Measurements from ENCODE around the gene EIF2D. TPM values are rescaled to one million over a fixed set of nuclear protein-coding genes. Genes with fewer than 3 reads are reported as not detected.

Gene EIF2D
- total and polyA plus RNA-seq, 2 of the 13 experiments (the other 11 are each of a cell fraction or from before 2014, with no cell fraction given): 45.1 to 64.9 TPM

DNA sequence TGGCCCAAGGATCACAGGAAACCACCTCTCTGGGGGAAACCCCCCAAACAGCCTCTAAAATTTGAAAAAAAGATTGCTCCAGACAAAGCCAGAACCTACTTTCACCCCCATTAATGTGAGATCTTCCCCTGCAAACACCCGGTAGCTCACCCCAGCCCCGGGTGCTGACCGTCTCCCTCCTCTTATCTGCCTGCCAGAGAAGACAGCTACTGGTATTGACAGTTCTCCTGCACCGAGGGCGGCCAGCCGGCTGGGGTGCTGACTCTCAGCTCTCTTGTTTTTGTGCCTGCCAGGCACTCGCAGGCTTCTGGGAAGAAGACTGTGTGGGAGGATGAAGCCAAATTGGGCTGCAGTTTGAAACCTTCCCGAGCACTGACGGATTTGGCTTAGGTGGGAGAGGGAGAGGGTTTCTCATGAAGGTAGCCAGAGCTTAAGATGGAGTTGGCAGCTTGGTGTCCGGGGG is 56.8 kb downstream of the EIF2D start:
- FAIRE-seq: no peak
- Histone ChIP-seq H3K79me2 (ENCODE audit: insufficient read depth, low read length) (no peaks in the 10 kb centered on the region), H3K4me3 (replicated peaks in 1 of 3; ENCODE audit: insufficient read depth in 1 of 3, low read depth in 2 of 3, low read length in 3 of 3) (peak overlapping the region in 1 of 3 experiments; percentile 24; a peak in 1 of 6 replicates), H3K27me3 (ENCODE audit: control insufficient read depth in 1 of 2, insufficient read depth in 2 of 2, low read length in 2 of 2) (peaks cover 1 to 28% of the 10 kb centered on the region in 2 experiments; a peak in 4 of 5 replicates), H3K36me3 (replicated peaks in 1 of 2; ENCODE audit: control insufficient read depth in 1 of 2, insufficient read depth in 2 of 2, low read length in 2 of 2) (no peaks in the 10 kb centered on the region), H3K27ac (ENCODE audit: extremely low read length, insufficient read depth, low read length) (no peak overlapping the region), H4K20me1 (ENCODE audit: insufficient read depth, low read length) (peaks cover 5% of the 10 kb centered on the region; the same call in 1 of the 2 replicates), H3K9me3 (ENCODE audit: low read length) (no peaks in the 10 kb centered on the region), H3K4me2 (ENCODE audit: low read depth, low read length) (peak overlapping the region; percentile 80; the same call in 1 of the 2 replicates), H2AFZ (ENCODE audit: low read length) (no peak overlapping the region), H3K4me1 (ENCODE audit: insufficient read depth, low read length) (peaks cover 45% of the 10 kb centered on the region), H3K9ac (ENCODE audit: insufficient read depth, low read depth, low read length) (no peak overlapping the region)
- TF ChIP-seq HIVEP1 (CRISPR knock-in tag; IDR thresholded peaks at IDR 0.05) (no peak), SALL1 (CRISPR knock-in tag; IDR thresholded peaks at IDR 0.05) (0 out of 2 replicates have a peak, but pooled peaks have one; percentile 9)
- peak; percentile 53 for ATAC-seq
- intact Hi-C loops (cut with micrococcal nuclease; ENCODE audit: unreplicated experiment) (no loop called here), in situ Hi-C loops (cut with HindIII; ENCODE audit: extremely low pct_ligation_motif_present, low pct_unique_long_range_greater_than_20kb) (no loop called here)
- ChIA-PET POLR2A (no interaction called here), CTCF (ENCODE audit: low intra/inter-chr PET ratio, low total read pairs) (no interaction called here)
- BruUV-seq (replicated peaks): no TSS peak
- DNase-seq (ENCODE audit: low spot score): no peak
- 0% methylated on average over 3 of the region's 10 CpGs for WGBS (ENCODE audit: low lambda C conversion rate)

DNA sequence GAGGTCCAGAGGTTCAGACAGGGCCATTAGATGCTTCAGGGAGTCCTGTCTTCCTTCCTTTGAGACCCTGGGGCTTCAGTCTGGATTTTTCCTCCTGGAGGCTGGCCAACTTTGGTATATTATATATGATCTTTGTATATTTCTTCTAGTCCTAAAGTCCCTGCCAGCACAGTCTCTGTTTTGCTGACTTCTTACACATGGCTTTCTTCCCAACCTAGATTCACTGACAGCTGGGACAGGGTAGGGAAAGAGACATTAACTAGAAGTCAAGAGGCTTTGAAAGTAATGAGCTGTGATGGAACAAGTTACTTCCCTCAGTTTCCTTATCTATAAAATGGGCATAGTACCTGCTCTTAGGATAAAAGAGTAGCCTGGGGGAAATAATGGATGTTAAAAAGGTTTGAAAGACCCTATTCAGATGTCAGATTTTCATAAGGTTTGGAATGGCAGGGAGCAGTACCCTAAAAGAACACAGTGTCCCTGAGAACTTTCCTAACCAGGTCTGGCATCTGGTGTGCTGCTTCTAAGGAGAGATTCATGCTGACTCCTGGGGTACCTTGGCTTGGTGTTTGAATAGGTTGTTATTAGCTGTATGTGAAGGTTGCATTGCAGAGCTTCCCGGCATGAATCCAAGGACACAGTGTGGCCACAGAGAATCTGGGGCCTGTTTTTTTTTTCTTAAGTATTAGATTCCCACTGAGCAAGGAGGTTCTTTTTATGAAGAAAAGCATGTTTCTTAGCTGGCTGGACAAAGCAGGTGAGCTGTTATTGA is 57.4 kb downstream of the EIF2D start:
- FAIRE-seq (no peak), DNase-seq (ENCODE audit: low spot score) (no peak), ATAC-seq (no peak)
- Histone ChIP-seq H3K9ac (ENCODE audit: insufficient read depth, low read depth, low read length) (no peak overlapping the region), H3K4me1 (ENCODE audit: insufficient read depth, low read length) (peaks cover 44% of the 10 kb centered on the region), H3K4me2 (ENCODE audit: low read depth, low read length) (0 out of 2 replicates have a peak overlapping the region, but pooled peaks have one; percentile 80), H3K27ac (ENCODE audit: extremely low read length, insufficient read depth, low read length) (no peak overlapping the region), H3K27me3 (ENCODE audit: control insufficient read depth in 1 of 2, insufficient read depth in 2 of 2, low read length in 2 of 2) (peaks cover 1 to 24% of the 10 kb centered on the region in 2 experiments; a peak in 4 of 5 replicates), H3K79me2 (ENCODE audit: insufficient read depth, low read length) (no peaks in the 10 kb centered on the region), H3K4me3 (replicated peaks in 1 of 3; ENCODE audit: insufficient read depth in 1 of 3, low read depth in 2 of 3, low read length in 3 of 3) (no peak overlapping the region), H3K9me3 (ENCODE audit: low read length) (no peaks in the 10 kb centered on the region), H4K20me1 (ENCODE audit: insufficient read depth, low read length) (peaks cover 5% of the 10 kb centered on the region; the same call in 1 of the 2 replicates), H3K36me3 (replicated peaks in 1 of 2; ENCODE audit: control insufficient read depth in 1 of 2, insufficient read depth in 2 of 2, low read length in 2 of 2) (no peaks in the 10 kb centered on the region), H2AFZ (ENCODE audit: low read length) (no peak overlapping the region)
- no TSS peak for BruUV-seq (replicated peaks)
- POLR2A ChIA-PET: no interaction called here
- CTCF ChIA-PET (ENCODE audit: low intra/inter-chr PET ratio, low total read pairs): no interaction called here
- in situ Hi-C loops (cut with HindIII; ENCODE audit: extremely low pct_ligation_motif_present, low pct_unique_long_range_greater_than_20kb): no loop called here
- intact Hi-C loops (cut with micrococcal nuclease; ENCODE audit: unreplicated experiment): no loop called here
- 23% methylated on average over 1 of the region's 1 CpG for WGBS (ENCODE audit: low lambda C conversion rate)
- TF ChIP-seq KLF11 (CRISPR knock-in tag; IDR thresholded peaks at IDR 0.05) (no peak), ZNF678 (CRISPR knock-in tag; IDR thresholded peaks at IDR 0.05) (no peak), KLF13 (CRISPR knock-in tag; IDR thresholded peaks at IDR 0.05) (no peak), MZF1 (CRISPR knock-in tag; IDR thresholded peaks at IDR 0.05; ENCODE audit: borderline replicate concordance) (no peak), ELF4 (CRISPR knock-in tag; IDR thresholded peaks at IDR 0.05; ENCODE audit: borderline replicate concordance) (no peak), ZNF674 (CRISPR knock-in tag; IDR thresholded peaks at IDR 0.05; ENCODE audit: low read depth) (no peak), ARHGAP35 (CRISPR knock-in tag; IDR thresholded peaks at IDR 0.05; ENCODE audit: borderline replicate concordance) (no peak), ZFAT (CRISPR knock-in tag; conservative IDR thresholded peaks at IDR 0.05) (no peak), CREB1 (IDR thresholded peaks at IDR 0.05) (no peak), CREB1 (CRISPR knock-in tag; IDR thresholded peaks at IDR 0.05) (no peak), MYC (CRISPR knock-in tag; IDR thresholded peaks at IDR 0.05; ENCODE audit: borderline replicate concordance) (no peak), WIZ (CRISPR knock-in tag; IDR thresholded peaks at IDR 0.05) (no peak)
- TF ChIP-seq, protein P1, sequence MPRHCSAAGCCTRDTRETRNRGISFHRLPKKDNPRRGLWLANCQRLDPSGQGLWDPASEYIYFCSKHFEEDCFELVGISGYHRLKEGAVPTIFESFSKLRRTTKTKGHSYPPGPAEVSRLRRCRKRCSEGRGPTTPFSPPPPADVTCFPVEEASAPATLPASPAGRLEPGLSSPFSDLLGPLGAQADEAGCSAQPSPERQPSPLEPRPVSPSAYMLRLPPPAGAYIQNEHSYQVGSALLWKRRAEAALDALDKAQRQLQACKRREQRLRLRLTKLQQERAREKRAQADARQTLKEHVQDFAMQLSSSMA (CRISPR knock-in tag; IDR thresholded peaks at IDR 0.05): no peak
- TF ChIP-seq, protein P2, sequence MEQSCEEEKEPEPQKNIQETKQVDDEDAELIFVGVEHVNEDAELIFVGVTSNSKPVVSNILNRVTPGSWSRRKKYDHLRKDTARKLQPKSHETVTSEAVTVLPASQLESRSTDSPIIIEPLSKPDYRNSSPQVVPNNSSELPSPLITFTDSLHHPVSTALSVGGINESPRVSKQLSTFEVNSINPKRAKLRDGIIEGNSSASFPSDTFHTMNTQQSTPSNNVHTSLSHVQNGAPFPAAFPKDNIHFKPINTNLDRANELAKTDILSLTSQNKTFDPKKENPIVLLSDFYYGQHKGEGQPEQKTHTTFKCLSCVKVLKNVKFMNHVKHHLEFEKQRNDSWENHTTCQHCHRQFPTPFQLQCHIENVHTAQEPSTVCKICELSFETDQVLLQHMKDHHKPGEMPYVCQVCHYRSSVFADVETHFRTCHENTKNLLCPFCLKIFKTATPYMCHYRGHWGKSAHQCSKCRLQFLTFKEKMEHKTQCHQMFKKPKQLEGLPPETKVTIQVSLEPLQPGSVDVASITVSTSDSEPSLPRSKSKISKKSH (CRISPR knock-in tag; IDR thresholded peaks at IDR 0.05; ENCODE audit: borderline replicate concordance): no peak
